GM19025 (cell line): ENCODE results near the gene ZBTB38.

Source experiments
- ATAC-seq: cut with Tn5 transposase; IDR thresholded peaks from one replicate; pipeline ENCODE4 v1.9.1; 2021; ENCODE audit warnings: mild to moderate bottlenecking, low read depth, moderate library complexity; ENCODE audit not compliant: unreplicated experiment

Gene ZBTB38

DNA sequence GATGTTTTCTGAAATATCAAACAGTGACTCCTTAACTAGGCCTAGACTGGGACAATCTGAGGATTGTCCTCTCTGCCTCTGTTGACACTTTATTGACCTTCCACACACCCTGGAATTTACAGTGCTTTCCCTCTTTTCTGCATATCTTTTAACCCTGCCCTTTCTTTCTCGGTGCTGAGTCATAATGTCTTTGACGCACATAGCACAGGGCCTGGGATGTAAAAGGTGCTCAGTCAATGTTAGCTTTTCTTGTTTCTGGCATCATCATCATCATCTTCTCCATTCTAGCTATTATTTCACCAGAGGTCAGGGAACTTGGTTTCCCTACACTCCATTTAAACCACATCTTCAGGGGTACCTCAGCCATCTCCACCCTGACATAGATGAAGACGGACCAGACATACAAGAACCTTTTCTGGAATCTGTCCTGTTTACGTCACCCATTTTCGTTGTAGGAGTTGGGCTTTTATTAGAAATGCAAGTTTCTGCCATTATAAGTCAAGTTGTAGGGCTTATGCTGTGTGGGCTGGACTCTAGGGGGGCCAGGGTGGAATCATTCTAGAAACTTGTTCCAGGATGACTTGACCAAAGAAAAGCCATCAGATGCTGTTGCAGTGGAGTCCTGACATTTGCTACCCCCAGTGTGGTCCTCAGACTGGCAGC is 46.6 kb downstream of the ZBTB38 start:
- no peak for ATAC-seq

GRCh38 chr3:141415953-141416352 is 47.6 kb downstream of the ZBTB38 start:
- ATAC-seq, result no peak
